HG02610 (cell line): ENCODE results near the gene APOL1.
"Not testable (repeated sequence)": the region's sequence is repeated elsewhere in the genome, so short reads cannot be mapped to it uniquely, and the experiment has no call there.

Experiments
- ATAC-seq: cut with Tn5 transposase; IDR thresholded peaks from one replicate; pipeline ENCODE4 v1.9.1; 2021; ENCODE audit warnings: mild to moderate bottlenecking, moderate library complexity; ENCODE audit not compliant: unreplicated experiment

The APOL1 gene

GRCh38 chr22:36225333-36225922 is 27.5 kb upstream of the APOL1 start:
- ATAC-seq, result no peak

GRCh38 chr22:36226189-36226588 is 26.7 kb upstream of the APOL1 start:
- no peak for ATAC-seq

- ATAC-seq, result no peak
These were observed 25.5 kb upstream of the APOL1 start for GRCh38 chr22:36227396-36227795.

- no peak for ATAC-seq
These were observed 25.1 kb upstream of the APOL1 start for GRCh38 chr22:36227806-36228205.

- ATAC-seq, result not testable (repeated sequence)
These were observed 24.6 kb upstream of the APOL1 start for GRCh38 chr22:36228369-36228768.

DNA sequence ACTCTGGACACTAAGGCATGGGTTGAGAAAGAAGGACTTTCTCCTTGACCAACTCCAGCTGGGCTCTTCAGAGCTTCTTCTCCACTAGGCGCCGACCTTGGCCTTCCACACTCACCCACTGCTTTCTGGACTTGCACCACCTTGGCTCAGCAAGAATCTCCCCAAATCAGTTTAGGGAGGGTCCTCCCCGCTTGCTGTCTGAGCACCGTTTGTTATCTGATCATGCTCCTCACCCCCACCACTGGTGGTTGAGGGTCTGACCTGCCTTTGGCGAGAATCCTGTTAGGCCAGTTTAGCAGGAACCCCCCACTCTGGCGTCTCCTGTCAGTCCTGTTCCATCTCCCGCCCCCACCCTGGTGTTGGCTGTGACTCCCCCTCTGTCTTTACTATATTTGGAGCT is 24.0 kb upstream of the APOL1 start:
- ATAC-seq, result no peak

GRCh38 chr22:36229649-36230048 is 23.3 kb upstream of the APOL1 start:
- ATAC-seq, result not testable (repeated sequence)

DNA sequence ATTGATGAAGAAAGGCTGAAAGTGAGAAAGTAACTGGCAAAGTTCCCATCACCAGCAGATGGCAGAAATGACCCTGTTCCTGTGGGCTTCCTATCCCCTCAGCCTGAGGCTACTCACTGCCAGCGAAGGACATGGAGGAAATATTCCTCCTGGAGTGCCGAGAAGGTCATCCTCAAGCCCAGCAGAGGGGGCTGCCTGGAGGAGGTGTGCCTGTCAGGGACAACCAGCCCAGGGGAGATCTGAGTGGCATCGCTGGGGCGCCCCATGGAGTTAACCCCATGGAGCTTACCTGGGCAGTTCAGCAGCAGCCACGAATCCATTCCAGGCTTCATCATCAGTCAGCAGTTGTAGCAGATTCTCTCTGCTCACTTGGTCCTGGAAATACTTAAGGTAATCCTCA is 21.9 kb upstream of the APOL1 start:
- ATAC-seq, result not testable (repeated sequence)

- ATAC-seq, result no peak
These were observed 20.1 kb upstream of the APOL1 start for GRCh38 chr22:36232715-36233401.

GRCh38 chr22:36233796-36234195 is 19.1 kb upstream of the APOL1 start:
- no peak for ATAC-seq

GRCh38 chr22:36234213-36234612 is 18.7 kb upstream of the APOL1 start:
- no peak for ATAC-seq

DNA sequence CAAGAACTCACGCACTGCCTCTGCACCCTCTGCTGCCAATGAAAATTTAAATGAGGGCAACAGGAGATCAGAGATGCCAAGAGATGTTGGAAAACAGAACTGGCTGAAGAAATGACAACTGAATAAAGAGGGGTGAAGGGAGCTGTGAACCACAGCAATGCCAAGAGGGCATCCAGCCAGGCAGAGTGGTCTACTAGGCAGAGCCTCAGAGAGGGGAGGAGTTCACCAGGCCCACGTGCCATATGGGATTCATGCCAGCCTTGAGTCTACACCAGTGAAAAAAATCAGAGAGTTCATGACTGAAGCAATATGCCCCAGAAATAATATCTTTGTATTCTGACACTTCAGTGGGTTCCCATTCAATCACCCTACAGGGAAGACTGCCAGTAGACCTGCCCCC is 18.0 kb upstream of the APOL1 start:
- no peak for ATAC-seq

DNA sequence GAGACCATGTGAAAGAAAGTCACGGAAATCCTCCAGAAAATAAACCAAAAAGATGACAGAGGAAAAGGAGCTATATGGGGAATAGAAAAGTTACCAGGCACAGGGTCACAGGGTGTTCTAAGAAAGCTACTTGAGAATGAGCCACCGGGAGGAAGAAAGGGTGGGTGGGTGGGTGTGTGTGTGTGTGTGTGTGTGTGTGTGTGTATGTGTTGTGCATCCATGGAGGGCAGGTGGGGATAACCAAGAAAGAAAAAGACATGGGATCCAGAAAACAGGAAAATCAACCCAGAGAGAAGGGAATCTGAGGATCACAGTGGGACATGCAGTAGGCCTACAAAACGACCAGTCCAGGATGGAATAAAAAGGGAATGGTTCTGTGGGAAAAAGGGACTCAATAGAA is 17.3 kb upstream of the APOL1 start:
- no peak for ATAC-seq

DNA sequence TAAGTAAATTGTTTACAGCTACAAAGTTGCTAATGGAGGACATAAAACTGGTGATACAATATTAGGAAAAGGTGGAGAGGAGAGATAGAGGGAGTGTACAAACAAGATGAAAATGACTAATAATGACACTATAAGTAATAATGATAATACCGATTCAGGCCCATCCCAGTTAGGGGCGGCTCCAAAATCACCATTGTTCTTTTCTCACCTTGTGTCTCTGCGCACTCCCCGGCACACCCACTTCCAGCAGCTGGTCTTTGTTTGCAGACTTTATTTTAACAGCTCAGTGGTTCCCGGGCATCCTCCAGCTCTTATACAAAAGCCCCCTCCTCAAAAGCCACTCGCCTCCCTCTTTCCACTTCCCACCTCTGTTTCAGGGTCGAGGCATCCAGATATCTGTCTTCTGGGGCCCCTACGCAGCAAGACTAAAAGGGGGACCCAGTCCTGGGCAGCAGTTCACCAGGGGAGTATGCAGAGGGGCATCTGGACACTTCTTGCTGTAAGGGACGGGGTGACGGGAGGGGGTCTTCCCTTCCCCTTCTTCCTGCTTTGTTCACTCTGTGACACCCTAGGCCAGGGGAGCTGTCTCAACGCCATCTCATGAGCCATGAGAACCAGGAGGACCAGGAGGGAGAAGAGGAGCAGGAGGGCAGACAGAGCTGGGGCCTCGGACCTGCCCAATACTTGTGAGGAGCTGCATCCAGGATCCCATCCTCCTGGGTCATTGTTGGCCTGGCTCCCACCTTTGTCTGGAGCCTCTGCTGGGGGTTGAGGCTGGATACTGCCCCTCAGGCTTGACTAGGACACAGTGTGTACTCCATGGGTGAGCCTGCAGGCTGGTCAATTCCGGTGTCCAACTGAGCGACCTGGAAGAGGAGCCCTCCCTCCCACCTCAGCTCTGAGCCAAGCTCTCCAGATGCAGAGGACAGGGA is 16.3 kb upstream of the APOL1 start:
- no peak for ATAC-seq

GRCh38 chr22:36237462-36238372 is 15.2 kb upstream of the APOL1 start:
- no peak for ATAC-seq

GRCh38 chr22:36238373-36239149 is 14.4 kb upstream of the APOL1 start:
- no peak for ATAC-seq

DNA sequence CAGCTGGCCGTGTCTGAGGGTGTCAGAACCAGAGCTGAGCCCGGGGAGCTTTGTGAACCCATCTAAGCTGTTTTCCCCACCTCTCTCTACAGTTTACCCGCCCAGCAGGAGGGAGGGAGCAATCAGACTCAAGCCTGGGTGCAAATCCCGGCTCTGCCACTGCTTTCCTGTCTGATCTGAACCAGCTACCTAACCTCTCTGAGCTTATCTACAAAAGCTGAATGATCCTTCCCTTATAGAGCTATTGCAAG is 13.9 kb upstream of the APOL1 start:
- ATAC-seq, result peak; percentile 12

GRCh38 chr22:36239401-36240171 is 13.3 kb upstream of the APOL1 start, which contains the start of gene APOL2:
Gene APOL2, minus strand, starts transcription at chr22:36239527. Its CDS starts 6,365 bp downstream, at chr22:36233162.
- ATAC-seq, result peak; percentile 91

GRCh38 chr22:36243986-36244385 is 8.9 kb upstream of the APOL1 start:
- no peak for ATAC-seq
